Measurements from ENCODE around the gene THAP7.

THAP7 gene

DNA sequence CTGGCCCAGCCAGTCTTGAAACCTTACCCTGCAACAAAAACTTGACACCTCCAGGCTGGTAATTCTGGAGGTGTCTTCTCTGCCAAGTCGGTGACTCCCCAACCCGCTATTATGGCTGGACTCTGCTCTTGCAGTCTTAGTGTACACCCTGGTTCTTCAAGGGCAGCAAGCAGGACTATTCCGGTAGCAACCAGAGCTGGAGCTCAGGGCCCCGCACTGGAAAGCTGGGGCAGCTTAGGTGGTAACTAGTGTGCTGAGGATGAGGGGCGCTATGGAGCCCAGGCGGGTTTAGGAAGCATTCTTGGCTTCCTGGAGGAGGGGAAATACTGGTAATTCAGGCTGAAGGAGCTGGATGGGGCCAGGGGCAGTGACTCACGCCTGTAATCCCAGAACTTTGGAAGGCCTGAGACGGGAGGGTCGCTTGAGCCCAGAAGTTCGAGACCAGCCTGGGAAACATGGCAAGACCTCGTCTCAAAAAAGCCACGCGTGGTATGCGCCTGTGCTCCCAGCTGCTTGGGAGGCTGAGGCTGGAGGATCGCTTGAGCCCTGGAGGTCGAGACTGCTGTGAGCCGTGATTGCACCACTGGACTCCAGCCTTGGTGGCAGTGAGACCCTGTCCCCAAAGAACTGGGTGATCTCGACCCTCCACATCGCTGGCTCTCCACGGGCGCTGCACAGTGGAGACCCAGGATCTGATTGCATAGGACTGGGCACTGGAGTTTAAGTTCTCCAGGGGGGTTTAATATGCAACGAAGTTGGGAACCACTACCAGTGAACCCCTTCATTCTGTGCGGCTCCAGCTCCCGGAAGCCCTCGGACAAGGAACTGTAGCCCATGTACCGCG, 45.4 kb downstream of the THAP7 start:
- no peak overlapping the region for H3K27ac ChIP-seq (ENCODE audit: low read depth, low read length, poor library complexity, severe bottlenecking)
- H3K9me2 ChIP-seq (ENCODE audit: low read depth, low read length): no peaks in the 10 kb centered on the region
- H3K27me3 ChIP-seq (ENCODE audit: insufficient read depth, low read length): 0 out of 2 replicates have a peak, but pooled peaks cover 4% of the 10 kb centered on the region
- peaks cover 28% of the 10 kb centered on the region for H3K36me3 ChIP-seq (ENCODE audit: insufficient read depth, low read length)
- H3K79me2 ChIP-seq (ENCODE audit: insufficient read depth, low read length): no peaks in the 10 kb centered on the region
- H3F3A ChIP-seq (ENCODE audit: insufficient read depth, low read length): no peaks in the 10 kb centered on the region
- H3K4me2 ChIP-seq (ENCODE audit: low read length): no peak overlapping the region
- H3K9me3 ChIP-seq (ENCODE audit: low read length): no peaks in the 10 kb centered on the region
- H3K9ac ChIP-seq (ENCODE audit: low read length): no peak overlapping the region
- H3K4me3 ChIP-seq (ENCODE audit: low read depth, low read length, poor library complexity, severe bottlenecking): no peak overlapping the region
- H4K20me1 ChIP-seq (ENCODE audit: insufficient read depth, low read length): peaks cover 5% of the 10 kb centered on the region; the same call in 1 of the 2 replicates
- H3K4me1 ChIP-seq (ENCODE audit: insufficient read depth, low read length, severe bottlenecking): no peaks in the 10 kb centered on the region
- no peak overlapping the region for H2AFZ ChIP-seq (ENCODE audit: low read length)
- no peak for TF ChIP-seq EZH2 (IDR thresholded peaks at IDR 0.05; ENCODE audit: borderline replicate concordance, low read length)
- TF ChIP-seq, protein P1, sequence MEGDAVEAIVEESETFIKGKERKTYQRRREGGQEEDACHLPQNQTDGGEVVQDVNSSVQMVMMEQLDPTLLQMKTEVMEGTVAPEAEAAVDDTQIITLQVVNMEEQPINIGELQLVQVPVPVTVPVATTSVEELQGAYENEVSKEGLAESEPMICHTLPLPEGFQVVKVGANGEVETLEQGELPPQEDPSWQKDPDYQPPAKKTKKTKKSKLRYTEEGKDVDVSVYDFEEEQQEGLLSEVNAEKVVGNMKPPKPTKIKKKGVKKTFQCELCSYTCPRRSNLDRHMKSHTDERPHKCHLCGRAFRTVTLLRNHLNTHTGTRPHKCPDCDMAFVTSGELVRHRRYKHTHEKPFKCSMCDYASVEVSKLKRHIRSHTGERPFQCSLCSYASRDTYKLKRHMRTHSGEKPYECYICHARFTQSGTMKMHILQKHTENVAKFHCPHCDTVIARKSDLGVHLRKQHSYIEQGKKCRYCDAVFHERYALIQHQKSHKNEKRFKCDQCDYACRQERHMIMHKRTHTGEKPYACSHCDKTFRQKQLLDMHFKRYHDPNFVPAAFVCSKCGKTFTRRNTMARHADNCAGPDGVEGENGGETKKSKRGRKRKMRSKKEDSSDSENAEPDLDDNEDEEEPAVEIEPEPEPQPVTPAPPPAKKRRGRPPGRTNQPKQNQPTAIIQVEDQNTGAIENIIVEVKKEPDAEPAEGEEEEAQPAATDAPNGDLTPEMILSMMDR (IDR thresholded peaks at IDR 0.05; ENCODE audit: low read length): no peak

DNA sequence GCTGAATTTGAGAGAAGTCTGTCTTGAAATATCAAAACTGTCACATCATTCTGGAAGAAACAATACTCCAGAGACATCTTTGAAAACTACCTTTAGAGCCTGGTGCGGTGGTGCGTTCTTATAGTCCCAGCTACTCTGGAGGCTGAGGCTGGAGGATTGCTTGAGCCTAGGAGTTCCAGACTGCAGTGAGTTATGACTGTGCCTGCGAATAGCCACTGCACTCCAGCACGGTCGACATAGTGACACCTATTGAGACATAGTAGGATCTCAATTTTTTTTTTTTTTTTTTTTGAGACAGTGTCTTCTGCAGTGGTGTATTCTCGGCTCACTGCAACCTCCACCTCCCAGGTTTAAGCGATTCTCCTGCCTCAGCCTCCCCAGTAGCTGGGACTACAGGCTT, 46.4 kb downstream of the THAP7 start:
- no peaks in the 10 kb centered on the region for H3F3A ChIP-seq (ENCODE audit: insufficient read depth, low read length)
- peaks cover 37% of the 10 kb centered on the region for H3K36me3 ChIP-seq (ENCODE audit: insufficient read depth, low read length)
- H3K4me2 ChIP-seq (ENCODE audit: low read length): no peak overlapping the region
- no peak overlapping the region for H3K4me3 ChIP-seq (ENCODE audit: low read depth, low read length, poor library complexity, severe bottlenecking)
- H4K20me1 ChIP-seq (ENCODE audit: insufficient read depth, low read length): peaks cover 5% of the 10 kb centered on the region; the same call in 1 of the 2 replicates
- no peaks in the 10 kb centered on the region for H3K9me3 ChIP-seq (ENCODE audit: low read length)
- no peak overlapping the region for H3K9ac ChIP-seq (ENCODE audit: low read length)
- H3K27ac ChIP-seq (ENCODE audit: low read depth, low read length, poor library complexity, severe bottlenecking): no peak overlapping the region
- 0 out of 2 replicates have a peak, but pooled peaks cover 4% of the 10 kb centered on the region for H3K27me3 ChIP-seq (ENCODE audit: insufficient read depth, low read length)
- H2AFZ ChIP-seq (ENCODE audit: low read length): no peak overlapping the region
- no peaks in the 10 kb centered on the region for H3K4me1 ChIP-seq (ENCODE audit: insufficient read depth, low read length, severe bottlenecking)
- no peaks in the 10 kb centered on the region for H3K9me2 ChIP-seq (ENCODE audit: low read depth, low read length)
- H3K79me2 ChIP-seq (ENCODE audit: insufficient read depth, low read length): no peaks in the 10 kb centered on the region
- no peak for TF ChIP-seq EZH2 (IDR thresholded peaks at IDR 0.05; ENCODE audit: borderline replicate concordance, low read length)
- TF ChIP-seq, protein P1 (IDR thresholded peaks at IDR 0.05; ENCODE audit: low read length): no peak

DNA sequence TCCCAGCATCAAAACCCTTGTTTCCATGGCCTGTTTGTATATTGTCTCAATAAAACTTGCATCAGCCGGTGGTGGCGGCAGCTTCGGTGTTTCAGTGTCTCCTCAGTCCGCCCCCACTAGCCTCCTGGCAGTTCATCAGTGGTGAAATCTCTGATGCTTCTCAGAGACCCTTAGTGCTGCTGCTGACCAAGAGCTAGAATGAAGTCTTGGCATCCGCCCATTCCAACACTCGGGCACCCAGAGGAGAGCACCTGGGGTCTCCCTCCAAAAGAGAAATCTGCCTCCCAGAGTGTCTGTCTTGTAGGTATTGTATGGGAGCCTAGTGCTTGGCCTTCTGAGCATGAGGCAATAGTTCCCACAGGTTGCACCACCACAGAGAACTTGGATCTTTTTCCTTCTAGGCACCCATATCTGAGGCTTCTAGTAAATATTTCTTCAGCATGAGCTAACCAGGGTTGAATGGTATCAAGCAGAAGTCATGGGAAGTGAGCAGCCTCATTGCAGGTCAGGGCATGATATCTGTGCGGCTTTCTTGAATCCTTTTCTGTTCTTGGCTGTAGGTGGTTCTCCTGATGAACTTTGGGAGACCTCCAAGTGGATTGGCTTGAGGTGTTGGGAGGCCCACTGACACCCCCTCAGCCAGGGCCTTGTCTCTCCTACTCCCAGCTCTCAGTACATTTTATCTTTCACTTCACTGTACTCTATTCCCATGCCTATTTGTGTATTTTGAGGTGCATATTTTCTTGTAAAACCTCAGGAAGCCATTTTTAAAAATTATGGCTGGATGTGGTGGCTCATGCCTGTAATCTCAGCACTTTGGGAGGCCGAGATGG, 48.0 kb downstream of the THAP7 start:
- H3K4me2 ChIP-seq (ENCODE audit: low read length): no peak overlapping the region
- H3K9me3 ChIP-seq (ENCODE audit: low read length): no peaks in the 10 kb centered on the region
- H3F3A ChIP-seq (ENCODE audit: insufficient read depth, low read length): no peaks in the 10 kb centered on the region
- no peaks in the 10 kb centered on the region for H3K4me1 ChIP-seq (ENCODE audit: insufficient read depth, low read length, severe bottlenecking)
- H3K4me3 ChIP-seq (ENCODE audit: low read depth, low read length, poor library complexity, severe bottlenecking): no peak overlapping the region
- H3K27ac ChIP-seq (ENCODE audit: low read depth, low read length, poor library complexity, severe bottlenecking): no peak overlapping the region
- H3K79me2 ChIP-seq (ENCODE audit: insufficient read depth, low read length): no peaks in the 10 kb centered on the region
- peaks cover 5% of the 10 kb centered on the region; the same call in 1 of the 2 replicates for H4K20me1 ChIP-seq (ENCODE audit: insufficient read depth, low read length)
- H3K9me2 ChIP-seq (ENCODE audit: low read depth, low read length): no peaks in the 10 kb centered on the region
- H3K36me3 ChIP-seq (ENCODE audit: insufficient read depth, low read length): peaks cover 54% of the 10 kb centered on the region
- no peak overlapping the region for H2AFZ ChIP-seq (ENCODE audit: low read length)
- H3K27me3 ChIP-seq (ENCODE audit: insufficient read depth, low read length): 0 out of 2 replicates have a peak, but pooled peaks cover 4% of the 10 kb centered on the region
- H3K9ac ChIP-seq (ENCODE audit: low read length): no peak overlapping the region
- TF ChIP-seq, protein P1 (IDR thresholded peaks at IDR 0.05; ENCODE audit: low read length): no peak
- TF ChIP-seq EZH2 (IDR thresholded peaks at IDR 0.05; ENCODE audit: borderline replicate concordance, low read length): no peak
